Measurements from ENCODE around the gene ZBTB45. TPM values are rescaled to one million over a fixed set of nuclear protein-coding genes. Genes with fewer than 3 reads are reported as not detected.
"Not testable (repeated sequence)": the region's sequence is repeated elsewhere in the genome, so short reads cannot be mapped to it uniquely, and the experiment has no call there.

ZBTB45 gene
- total RNA-seq, 1 experiment from 2014 or later = 8.1 TPM

- no peak for DNase-seq (ENCODE audit: low read depth)
These were observed 9.3 kb downstream of the ZBTB45 start for GRCh38 chr19:58510084-58510862.

- DNase-seq (ENCODE audit: low read depth) = no peak
These were observed 9.9 kb downstream of the ZBTB45 start for GRCh38 chr19:58509731-58510083.

- DNase-seq (ENCODE audit: low read depth) = not testable (repeated sequence)
These were observed 11.9 kb downstream of the ZBTB45 start for GRCh38 chr19:58507602-58508223.

DNA sequence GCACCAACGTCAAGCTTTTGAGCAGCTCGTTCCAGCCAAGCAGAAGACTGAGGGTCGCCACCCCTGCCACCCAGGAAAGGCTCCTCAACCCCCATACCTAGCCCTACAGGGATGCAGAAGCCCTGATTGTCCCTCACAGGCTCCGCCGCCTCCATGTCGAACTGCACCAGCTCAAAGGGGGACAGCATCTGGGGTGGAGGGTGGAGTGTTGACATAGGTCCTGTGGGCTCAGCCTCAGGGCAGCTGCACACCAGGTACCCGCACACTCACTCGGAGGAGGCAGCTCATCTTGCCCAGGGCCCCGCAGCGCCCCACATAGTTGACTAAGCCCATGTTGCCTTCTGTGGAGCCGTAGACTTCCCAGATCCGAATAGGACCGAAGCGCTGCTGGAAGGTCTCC lies 19.4 kb downstream of the ZBTB45 start:
- DNase-seq (ENCODE audit: low read depth) = no peak

- peak; percentile 97 for DNase-seq (ENCODE audit: low read depth)
These were observed 20.3 kb downstream of the ZBTB45 start for GRCh38 chr19:58499021-58499927.

- DNase-seq (ENCODE audit: low read depth) = no peak
These were observed 21.1 kb downstream of the ZBTB45 start for GRCh38 chr19:58498316-58499020.

- no peak for DNase-seq (ENCODE audit: low read depth)
These were observed 21.9 kb downstream of the ZBTB45 start for GRCh38 chr19:58497634-58498170.

DNA sequence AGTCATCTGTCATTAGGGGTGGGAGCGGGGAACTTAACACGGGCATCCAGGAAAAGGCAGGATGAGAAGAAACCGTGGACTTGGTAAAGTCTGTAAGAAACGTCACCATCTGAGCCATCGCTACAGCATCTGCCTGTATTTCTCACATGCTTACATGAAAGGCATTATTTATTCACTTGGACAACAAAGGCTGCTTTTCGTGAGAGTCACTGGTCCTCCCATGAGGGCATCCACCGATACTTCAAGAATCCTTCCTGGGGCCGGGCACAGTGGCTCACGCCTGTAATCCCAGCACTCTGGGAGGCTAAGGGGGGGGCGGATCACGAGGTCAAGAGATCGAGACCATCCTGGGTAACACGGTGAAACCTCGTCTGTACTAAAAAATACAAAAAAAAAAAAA lies 27.3 kb downstream of the ZBTB45 start:
- DNase-seq (ENCODE audit: low read depth) = peak; percentile 24

- no peak for DNase-seq (ENCODE audit: low read depth)
These were observed 28.2 kb downstream of the ZBTB45 start for GRCh38 chr19:58491393-58491792.

- not testable (repeated sequence) for DNase-seq (ENCODE audit: low read depth)
These were observed 35.3 kb downstream of the ZBTB45 start for GRCh38 chr19:58484349-58484748.

DNA sequence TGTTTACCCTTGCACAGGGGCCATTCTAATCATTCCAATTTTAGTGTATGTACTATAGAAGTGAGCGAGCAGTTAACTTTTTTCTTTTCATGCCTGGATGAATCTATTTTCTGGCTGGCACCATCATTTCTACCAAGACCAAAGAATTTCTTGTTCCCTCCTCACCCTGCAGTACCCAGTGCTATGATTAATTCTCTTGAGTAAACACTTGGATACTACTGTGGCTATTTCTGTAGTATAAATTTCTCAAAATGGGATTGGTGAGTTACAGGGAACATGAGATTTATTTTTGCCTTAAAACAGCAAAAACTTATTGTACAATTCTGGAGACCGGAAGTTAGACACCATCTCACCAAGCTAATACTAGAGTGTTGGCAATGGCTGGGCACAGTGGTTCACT lies 35.8 kb downstream of the ZBTB45 start:
- no peak for DNase-seq (ENCODE audit: low read depth)

- no peak for DNase-seq (ENCODE audit: low read depth)
These were observed 37.2 kb downstream of the ZBTB45 start for GRCh38 chr19:58482372-58482771.

DNA sequence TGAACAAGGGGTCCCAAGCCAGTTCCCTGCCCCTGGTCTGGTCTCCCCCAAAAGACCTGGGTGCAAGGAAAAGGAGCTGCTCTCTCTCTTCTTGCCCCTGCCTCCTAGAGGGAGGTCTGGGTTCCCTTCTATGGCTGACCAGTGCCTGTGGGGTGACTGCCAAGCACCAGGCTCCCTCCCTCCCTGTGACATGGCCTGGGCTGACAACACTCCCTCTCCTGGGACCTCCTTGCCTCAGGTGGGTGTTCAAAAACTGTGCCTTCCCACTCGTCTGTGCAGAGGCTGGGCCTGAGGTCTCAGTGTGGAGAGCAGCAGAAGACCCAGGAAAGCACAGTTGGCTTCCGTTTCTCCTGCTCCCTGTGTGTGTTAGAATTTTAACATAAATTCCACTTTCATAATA lies 38.8 kb downstream of the ZBTB45 start:
- no peak for DNase-seq (ENCODE audit: low read depth)

DNA sequence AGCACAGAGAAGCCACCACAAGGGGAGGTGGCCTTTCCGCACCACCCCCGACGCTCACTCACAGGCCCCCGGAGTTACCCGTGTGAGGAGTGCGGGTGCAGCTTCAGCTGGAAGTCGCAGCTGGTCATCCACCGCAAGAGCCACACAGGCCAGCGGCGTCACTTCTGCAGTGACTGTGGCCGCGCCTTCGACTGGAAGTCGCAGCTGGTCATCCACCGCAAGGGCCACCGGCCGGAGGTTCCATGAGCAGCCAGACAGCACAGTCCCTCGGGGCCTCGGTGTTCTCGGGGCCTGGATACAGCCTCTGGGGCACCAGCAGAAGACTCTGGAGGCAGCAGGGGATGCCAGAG lies 39.2 kb downstream of the ZBTB45 start:
- DNase-seq (ENCODE audit: low read depth) = no peak

GRCh38 chr19:58479736-58480480 lies 39.7 kb downstream of the ZBTB45 start:
- no peak for DNase-seq (ENCODE audit: low read depth)

DNA sequence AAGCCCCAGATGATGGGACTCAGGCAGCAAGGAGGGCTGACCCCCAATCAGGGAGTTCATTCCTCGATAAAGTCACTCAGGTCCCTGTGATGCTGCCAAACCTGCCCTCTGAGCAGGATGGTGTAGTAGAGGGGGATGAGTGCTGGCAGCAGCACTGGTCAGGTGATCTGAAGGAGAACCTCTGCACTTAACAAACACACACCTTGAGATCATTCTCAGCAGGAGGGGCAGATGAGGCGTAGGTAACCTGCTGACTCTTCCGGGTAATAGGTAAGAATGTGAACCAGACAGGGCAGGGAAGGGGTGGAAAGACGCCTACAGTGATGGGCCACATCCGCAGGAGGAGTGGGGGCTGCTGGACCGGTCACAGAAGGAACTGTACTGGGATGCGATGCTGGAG lies 40.3 kb downstream of the ZBTB45 start:
- DNase-seq (ENCODE audit: low read depth) = no peak

DNA sequence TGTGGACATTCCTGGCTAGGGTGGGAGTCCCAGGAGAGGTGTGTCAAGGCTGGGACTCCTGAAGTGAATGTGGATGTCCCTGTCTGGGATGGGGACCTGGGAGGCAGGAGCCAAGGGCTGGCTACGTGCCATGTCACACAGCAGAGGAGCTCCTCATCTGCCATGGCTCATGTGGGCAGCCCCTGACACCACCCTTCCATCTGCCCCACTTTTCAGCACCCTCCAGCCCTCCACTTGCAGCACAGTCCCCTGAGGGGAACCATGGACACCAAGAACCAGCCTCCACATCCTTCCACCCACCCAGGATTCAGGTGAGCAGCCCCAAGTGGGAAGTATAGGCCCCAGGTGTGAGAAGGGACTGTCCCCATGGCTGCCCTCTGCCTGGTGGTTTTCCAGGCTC lies 41.7 kb downstream of the ZBTB45 start:
- no peak for DNase-seq (ENCODE audit: low read depth)

GRCh38 chr19:58477130-58477529 lies 42.5 kb downstream of the ZBTB45 start:
- DNase-seq (ENCODE audit: low read depth) = no peak

DNA sequence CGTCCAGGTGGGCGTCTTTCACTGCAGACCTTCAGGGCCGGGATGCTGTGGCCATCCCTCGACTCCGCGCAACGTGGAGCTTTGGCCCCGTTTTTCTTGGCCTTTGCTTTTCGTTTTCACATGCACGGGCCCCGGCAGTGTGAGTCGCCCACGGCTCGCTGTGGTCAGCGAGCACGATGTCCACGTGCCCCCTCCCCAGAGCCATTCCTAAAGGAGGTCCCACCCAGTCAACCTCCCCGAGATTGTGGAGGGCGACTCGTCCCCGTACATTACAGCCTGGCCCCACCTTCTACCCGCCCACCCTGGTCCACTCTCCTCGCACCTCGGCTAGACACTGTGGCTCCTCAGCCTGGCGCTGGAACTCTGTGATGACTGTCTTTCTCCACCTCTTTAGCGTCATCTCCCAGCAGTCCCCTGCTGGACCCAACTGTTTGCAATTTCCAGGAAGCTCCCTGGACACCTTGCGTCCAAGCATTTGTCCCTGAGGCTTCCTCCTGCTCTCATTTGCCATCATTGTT lies 43.1 kb downstream of the ZBTB45 start:
- DNase-seq (ENCODE audit: low read depth) = peak; percentile 24

- DNase-seq (ENCODE audit: low read depth) = peak; percentile 97
These were observed 43.7 kb downstream of the ZBTB45 start, which contains the start of gene ZNF446 for GRCh38 chr19:58475714-58476497. ZNF446 (plus strand) TSS chr19:58476352; CDS start chr19:58477219, 867 bp downstream.

All from RPMI7951 (cell line).